Measurements from ENCODE around the gene PLXNA3.
A peak's percentile ranks its signal among the peaks of the same experiment; 100 is the strongest.

PLXNA3 gene

GRCh38 chrX:154445776-154446175, 12.3 kb upstream of the PLXNA3 start:
- H3K18ac ChIP-seq (ENCODE audit: low read depth in 1 of 2, low read length in 2 of 2), result no peak overlapping the region

GRCh38 chrX:154446430-154446829, 11.7 kb upstream of the PLXNA3 start:
- H3K27me3 ChIP-seq (ENCODE audit: control insufficient read depth in 1 of 2, insufficient read depth in 1 of 2, low read length in 2 of 2), result no peaks in the 10 kb centered on the region
- H2BK120ac ChIP-seq (ENCODE audit: low read depth, low read length), result no peak overlapping the region
- peaks cover 26% of the 10 kb centered on the region for H3K4me1 ChIP-seq (ENCODE audit: control insufficient read depth, insufficient read depth, low read depth, low read length)

More at GRCh38 chrX:154445776-154446175, 12.3 kb upstream of the PLXNA3 start:
- H3K79me1 ChIP-seq (replicated peaks; ENCODE audit: low read length, poor library complexity, severe bottlenecking), result peaks cover 18% of the 10 kb centered on the region
- no peak overlapping the region for H4K91ac ChIP-seq (ENCODE audit: low read length)
- no peaks in the 10 kb centered on the region for H3K27me3 ChIP-seq (ENCODE audit: control insufficient read depth in 1 of 2, insufficient read depth in 1 of 2, low read length in 2 of 2)
- peak overlapping the region in 1 of 2 experiments; percentile 79 for H3K4me3 ChIP-seq (ENCODE audit: insufficient read depth in 1 of 2, low read depth in 1 of 2, low read length in 2 of 2)
- H3K4ac ChIP-seq (ENCODE audit: low read depth in 1 of 2, low read length in 2 of 2), result no peak overlapping the region
- H3K23ac ChIP-seq (ENCODE audit: low read length in 2 of 2), result no peak overlapping the region
- H2BK5ac ChIP-seq (ENCODE audit: low read depth, low read length, poor library complexity, severe bottlenecking), result no peak overlapping the region
- DNase-seq, result no peak
- peaks cover 24% of the 10 kb centered on the region for H3K4me1 ChIP-seq (ENCODE audit: control insufficient read depth, insufficient read depth, low read depth, low read length)
- no peak overlapping the region for H3K14ac ChIP-seq (ENCODE audit: low read length in 2 of 2)
- H2BK12ac ChIP-seq (ENCODE audit: low read length in 2 of 2), result no peak overlapping the region
- WGBS, result over 99% methylated on average over 16 of the region's 16 CpGs
- H2AK5ac ChIP-seq (ENCODE audit: low read length, severe bottlenecking), result no peak overlapping the region
- H3K9ac ChIP-seq (ENCODE audit: low read length), result no peak overlapping the region
- no peaks in the 10 kb centered on the region for H3K9me3 ChIP-seq (ENCODE audit: control insufficient read depth, low read length)
- no peak overlapping the region for H3K4me2 ChIP-seq (ENCODE audit: low read length, poor library complexity, severe bottlenecking)
- H2BK120ac ChIP-seq (ENCODE audit: low read depth, low read length), result no peak overlapping the region
- no peak overlapping the region for H2BK15ac ChIP-seq (ENCODE audit: low read depth, poor library complexity, severe bottlenecking)
- H4K8ac ChIP-seq (ENCODE audit: low read length), result no peak overlapping the region
- no peak overlapping the region for H2AFZ ChIP-seq (ENCODE audit: low read depth, low read length)
- no peak overlapping the region for H3K27ac ChIP-seq (ENCODE audit: low read length, poor library complexity, severe bottlenecking)
- peaks cover 73 to 80% of the 10 kb centered on the region in 2 experiments for H3K36me3 ChIP-seq (ENCODE audit: control insufficient read depth in 1 of 2, insufficient read depth in 2 of 2, low read depth in 1 of 2, low read length in 2 of 2)

GRCh38 chrX:154448484-154448883, 9.6 kb upstream of the PLXNA3 start:
- no peak overlapping the region for H3K23ac ChIP-seq (ENCODE audit: low read length in 2 of 2)
- no peak for DNase-seq
- no peaks in the 10 kb centered on the region for H3K9me3 ChIP-seq (ENCODE audit: control insufficient read depth, low read length)
- no peak overlapping the region for H3K4me2 ChIP-seq (ENCODE audit: low read length, poor library complexity, severe bottlenecking)
- no peak overlapping the region for H3K4me3 ChIP-seq (ENCODE audit: insufficient read depth in 1 of 2, low read depth in 1 of 2, low read length in 2 of 2)
- H2BK120ac ChIP-seq (ENCODE audit: low read depth, low read length), result no peak overlapping the region
- no peak overlapping the region for H3K4ac ChIP-seq (ENCODE audit: low read depth in 1 of 2, low read length in 2 of 2)
- H3K18ac ChIP-seq (ENCODE audit: low read depth in 1 of 2, low read length in 2 of 2), result peak overlapping the region in 1 of 2 experiments; percentile 33
- no peak overlapping the region for H3K9ac ChIP-seq (ENCODE audit: low read length)
- H2AFZ ChIP-seq (ENCODE audit: low read depth, low read length), result no peak overlapping the region
- no peak overlapping the region for H2BK12ac ChIP-seq (ENCODE audit: low read length in 2 of 2)
- no peak overlapping the region for H4K91ac ChIP-seq (ENCODE audit: low read length)
- H3K4me1 ChIP-seq (ENCODE audit: control insufficient read depth, insufficient read depth, low read depth, low read length), result peaks cover 26% of the 10 kb centered on the region
- no peaks in the 10 kb centered on the region for H3K27me3 ChIP-seq (ENCODE audit: control insufficient read depth in 1 of 2, insufficient read depth in 1 of 2, low read length in 2 of 2)
- H2BK15ac ChIP-seq (ENCODE audit: low read depth, poor library complexity, severe bottlenecking), result no peak overlapping the region
- no peak overlapping the region for H2AK5ac ChIP-seq (ENCODE audit: low read length, severe bottlenecking)
- no peak overlapping the region for H3K27ac ChIP-seq (ENCODE audit: low read length, poor library complexity, severe bottlenecking)
- peaks cover 22% of the 10 kb centered on the region for H3K79me1 ChIP-seq (replicated peaks; ENCODE audit: low read length, poor library complexity, severe bottlenecking)
- peaks cover 68 to 74% of the 10 kb centered on the region in 2 experiments for H3K36me3 ChIP-seq (ENCODE audit: control insufficient read depth in 1 of 2, insufficient read depth in 2 of 2, low read depth in 1 of 2, low read length in 2 of 2)
- no peak overlapping the region for H3K14ac ChIP-seq (ENCODE audit: low read length in 2 of 2)
- no peak overlapping the region for H4K8ac ChIP-seq (ENCODE audit: low read length)
- 95% methylated on average over 14 of the region's 14 CpGs for whole genome bisulfite sequencing
- no peak overlapping the region for H2BK5ac ChIP-seq (ENCODE audit: low read depth, low read length, poor library complexity, severe bottlenecking)

More at GRCh38 chrX:154446430-154446829, 11.7 kb upstream of the PLXNA3 start:
- H3K4me3 ChIP-seq (ENCODE audit: insufficient read depth in 1 of 2, low read depth in 1 of 2, low read length in 2 of 2), result no peak overlapping the region
- H2AK5ac ChIP-seq (ENCODE audit: low read length, severe bottlenecking), result no peak overlapping the region
- H3K18ac ChIP-seq (ENCODE audit: low read depth in 1 of 2, low read length in 2 of 2), result no peak overlapping the region
- H3K4ac ChIP-seq (ENCODE audit: low read depth in 1 of 2, low read length in 2 of 2), result no peak overlapping the region
- H3K4me2 ChIP-seq (ENCODE audit: low read length, poor library complexity, severe bottlenecking), result no peak overlapping the region
- H2BK5ac ChIP-seq (ENCODE audit: low read depth, low read length, poor library complexity, severe bottlenecking), result no peak overlapping the region
- H3K14ac ChIP-seq (ENCODE audit: low read length in 2 of 2), result no peak overlapping the region
- no peak overlapping the region for H4K8ac ChIP-seq (ENCODE audit: low read length)
- DNase-seq, result no peak
- no peak overlapping the region for H2BK12ac ChIP-seq (ENCODE audit: low read length in 2 of 2)
- H3K79me1 ChIP-seq (replicated peaks; ENCODE audit: low read length, poor library complexity, severe bottlenecking), result peaks cover 22% of the 10 kb centered on the region
- no peak overlapping the region for H3K23ac ChIP-seq (ENCODE audit: low read length in 2 of 2)
- 95% methylated on average over 11 of the region's 12 CpGs for WGBS
- H3K9me3 ChIP-seq (ENCODE audit: control insufficient read depth, low read length), result no peaks in the 10 kb centered on the region
- H2BK15ac ChIP-seq (ENCODE audit: low read depth, poor library complexity, severe bottlenecking), result no peak overlapping the region
- no peak overlapping the region for H3K9ac ChIP-seq (ENCODE audit: low read length)
- no peak overlapping the region for H3K27ac ChIP-seq (ENCODE audit: low read length, poor library complexity, severe bottlenecking)
- no peak overlapping the region for H2AFZ ChIP-seq (ENCODE audit: low read depth, low read length)
- H3K36me3 ChIP-seq (ENCODE audit: control insufficient read depth in 1 of 2, insufficient read depth in 2 of 2, low read depth in 1 of 2, low read length in 2 of 2), result peaks cover 76 to 80% of the 10 kb centered on the region in 2 experiments
- H4K91ac ChIP-seq (ENCODE audit: low read length), result no peak overlapping the region

GRCh38 chrX:154449618-154450017, 8.5 kb upstream of the PLXNA3 start:
- Histone ChIP-seq H2AK5ac (ENCODE audit: low read length, severe bottlenecking) (no peak overlapping the region), H2AFZ (ENCODE audit: low read depth, low read length) (no peak overlapping the region), H4K91ac (ENCODE audit: low read length) (no peak overlapping the region), H3K79me1 (replicated peaks; ENCODE audit: low read length, poor library complexity, severe bottlenecking) (peaks cover 22% of the 10 kb centered on the region), H3K4me1 (ENCODE audit: control insufficient read depth, insufficient read depth, low read depth, low read length) (peaks cover 24% of the 10 kb centered on the region), H3K9me3 (ENCODE audit: control insufficient read depth, low read length) (no peaks in the 10 kb centered on the region), H4K8ac (ENCODE audit: low read length) (no peak overlapping the region), H3K36me3 (ENCODE audit: control insufficient read depth in 1 of 2, insufficient read depth in 2 of 2, low read depth in 1 of 2, low read length in 2 of 2) (peaks cover 73 to 74% of the 10 kb centered on the region in 2 experiments), H3K9ac (ENCODE audit: low read length) (no peak overlapping the region), H2BK120ac (ENCODE audit: low read depth, low read length) (no peak overlapping the region), H3K23ac (ENCODE audit: low read length in 2 of 2) (no peak overlapping the region), H3K4me3 (ENCODE audit: insufficient read depth in 1 of 2, low read depth in 1 of 2, low read length in 2 of 2) (no peak overlapping the region), H3K27ac (ENCODE audit: low read length, poor library complexity, severe bottlenecking) (no peak overlapping the region), H3K18ac (ENCODE audit: low read depth in 1 of 2, low read length in 2 of 2) (no peak overlapping the region), H3K4me2 (ENCODE audit: low read length, poor library complexity, severe bottlenecking) (no peak overlapping the region), H2BK12ac (ENCODE audit: low read length in 2 of 2) (no peak overlapping the region), H2BK5ac (ENCODE audit: low read depth, low read length, poor library complexity, severe bottlenecking) (no peak overlapping the region), H3K27me3 (ENCODE audit: control insufficient read depth in 1 of 2, insufficient read depth in 1 of 2, low read length in 2 of 2) (no peaks in the 10 kb centered on the region), H3K4ac (ENCODE audit: low read depth in 1 of 2, low read length in 2 of 2) (no peak overlapping the region), H2BK15ac (ENCODE audit: low read depth, poor library complexity, severe bottlenecking) (no peak overlapping the region), H3K14ac (ENCODE audit: low read length in 2 of 2) (no peak overlapping the region)
- DNase-seq, result no peak
- WGBS, result 95% methylated on average over 16 of the region's 18 CpGs

All from mesenchymal stem cell (in vitro differentiated cells and primary cell).